Measurements from ENCODE around the gene KAT6B. TPM values are rescaled to one million over a fixed set of nuclear protein-coding genes. Genes with fewer than 3 reads are reported as not detected.

The KAT6B gene
- total RNA-seq, 4 donors from 2014 or later = 45.6 to 48.9 (median 47.5) TPM

DNA sequence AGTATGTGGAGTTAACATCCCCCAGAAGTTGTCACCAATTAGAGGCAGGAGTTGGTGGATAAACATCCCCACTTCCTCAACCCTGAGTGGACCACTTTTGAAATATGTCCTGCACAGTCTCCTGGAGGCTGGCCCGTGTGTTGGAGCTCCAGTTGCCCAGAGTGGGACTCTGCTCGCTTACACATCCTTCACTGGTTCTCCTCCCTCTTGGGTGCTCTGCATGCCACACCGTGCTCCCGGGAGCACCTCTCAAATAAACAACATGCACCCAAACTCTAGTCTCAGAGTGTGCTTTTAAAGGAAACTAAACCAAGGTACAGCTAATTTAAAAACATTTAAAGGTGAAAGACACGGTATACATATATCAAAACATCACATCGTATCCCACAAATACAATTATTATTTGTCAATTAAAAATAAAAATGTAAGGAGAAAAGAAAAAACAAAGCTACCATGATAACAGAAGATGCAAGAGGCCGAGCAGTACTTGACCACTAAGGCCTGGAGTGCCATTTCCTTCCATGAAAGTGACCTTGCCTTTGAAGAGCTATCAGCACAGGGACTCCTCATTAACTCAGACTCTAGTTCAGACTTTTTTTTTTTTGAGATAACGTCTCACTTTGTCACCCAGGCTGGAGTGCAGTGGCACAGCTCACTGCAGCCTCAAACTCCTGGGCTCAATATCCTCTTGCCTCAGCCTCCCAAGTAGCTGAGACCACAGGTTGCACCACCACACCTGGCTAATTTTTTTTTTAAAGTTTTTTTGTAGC lies 237.2 kb downstream of the KAT6B start:
- TF ChIP-seq, protein P1, sequence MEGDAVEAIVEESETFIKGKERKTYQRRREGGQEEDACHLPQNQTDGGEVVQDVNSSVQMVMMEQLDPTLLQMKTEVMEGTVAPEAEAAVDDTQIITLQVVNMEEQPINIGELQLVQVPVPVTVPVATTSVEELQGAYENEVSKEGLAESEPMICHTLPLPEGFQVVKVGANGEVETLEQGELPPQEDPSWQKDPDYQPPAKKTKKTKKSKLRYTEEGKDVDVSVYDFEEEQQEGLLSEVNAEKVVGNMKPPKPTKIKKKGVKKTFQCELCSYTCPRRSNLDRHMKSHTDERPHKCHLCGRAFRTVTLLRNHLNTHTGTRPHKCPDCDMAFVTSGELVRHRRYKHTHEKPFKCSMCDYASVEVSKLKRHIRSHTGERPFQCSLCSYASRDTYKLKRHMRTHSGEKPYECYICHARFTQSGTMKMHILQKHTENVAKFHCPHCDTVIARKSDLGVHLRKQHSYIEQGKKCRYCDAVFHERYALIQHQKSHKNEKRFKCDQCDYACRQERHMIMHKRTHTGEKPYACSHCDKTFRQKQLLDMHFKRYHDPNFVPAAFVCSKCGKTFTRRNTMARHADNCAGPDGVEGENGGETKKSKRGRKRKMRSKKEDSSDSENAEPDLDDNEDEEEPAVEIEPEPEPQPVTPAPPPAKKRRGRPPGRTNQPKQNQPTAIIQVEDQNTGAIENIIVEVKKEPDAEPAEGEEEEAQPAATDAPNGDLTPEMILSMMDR (IDR thresholded peaks at IDR 0.05; ENCODE audit: low read depth) = no peak

DNA sequence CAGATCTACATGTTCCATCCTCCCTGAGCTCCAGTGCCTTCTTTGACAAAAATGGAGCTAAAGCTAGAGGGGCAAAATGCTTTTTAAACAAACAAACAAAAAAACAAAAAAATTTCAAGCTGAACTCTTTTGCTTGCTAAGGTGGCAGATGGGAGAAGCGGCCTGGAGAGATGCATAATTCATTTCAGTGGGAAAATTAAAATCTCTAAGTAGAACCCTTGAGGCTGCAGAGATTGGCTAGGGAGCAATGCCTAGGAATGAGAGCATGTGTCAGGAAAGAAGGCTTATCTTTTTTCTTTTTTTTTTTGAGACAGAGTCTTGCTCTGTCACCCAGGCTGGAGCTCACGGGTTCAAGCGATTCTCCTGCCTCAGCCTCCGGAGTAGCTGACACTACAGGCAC lies 238.7 kb downstream of the KAT6B start:
- TF ChIP-seq, protein P1 (IDR thresholded peaks at IDR 0.05; ENCODE audit: low read depth) = no peak

DNA sequence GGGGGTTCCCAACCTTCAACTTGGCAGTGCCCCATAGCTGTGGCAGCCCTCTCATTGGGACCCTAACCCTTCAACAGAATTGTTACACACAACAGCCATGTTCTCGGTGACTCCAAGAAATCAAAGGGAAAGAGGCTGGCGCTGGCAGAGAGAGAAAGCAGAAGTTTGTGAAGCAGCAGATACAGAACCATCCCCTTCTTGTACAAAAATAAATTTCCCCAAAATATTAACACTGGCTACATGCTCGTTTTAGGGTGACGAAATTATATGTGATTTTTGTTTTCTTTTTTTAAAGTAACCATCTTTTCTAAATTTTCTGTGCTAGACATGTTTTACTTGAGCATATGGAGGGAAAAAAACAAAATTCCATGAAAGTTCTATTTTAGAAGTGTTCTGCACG lies 239.9 kb downstream of the KAT6B start:
- TF ChIP-seq, protein P1 (IDR thresholded peaks at IDR 0.05; ENCODE audit: low read depth) = no peak

DNA sequence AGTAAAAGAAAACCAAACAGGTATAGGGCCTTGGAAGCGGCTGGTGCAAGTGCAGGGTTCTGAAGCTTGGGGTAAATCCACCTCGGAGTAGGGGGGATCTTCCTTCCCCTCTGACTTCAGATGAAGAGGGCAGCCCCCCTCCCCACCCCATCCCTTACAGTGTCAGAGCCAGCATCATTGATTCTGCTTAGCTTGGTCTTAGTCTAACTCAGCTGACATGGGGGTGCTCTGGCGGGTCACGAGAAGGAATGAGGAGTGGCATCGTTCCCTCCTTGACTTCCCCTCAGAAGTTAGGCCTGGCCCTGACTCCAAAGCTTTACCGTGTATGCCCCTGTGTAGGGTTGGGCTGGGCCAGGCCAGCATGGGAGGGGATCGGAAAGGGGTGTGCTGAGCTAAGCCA lies 240.9 kb downstream of the KAT6B start:
- TF ChIP-seq, protein P1 (IDR thresholded peaks at IDR 0.05; ENCODE audit: low read depth) = no peak

DNA sequence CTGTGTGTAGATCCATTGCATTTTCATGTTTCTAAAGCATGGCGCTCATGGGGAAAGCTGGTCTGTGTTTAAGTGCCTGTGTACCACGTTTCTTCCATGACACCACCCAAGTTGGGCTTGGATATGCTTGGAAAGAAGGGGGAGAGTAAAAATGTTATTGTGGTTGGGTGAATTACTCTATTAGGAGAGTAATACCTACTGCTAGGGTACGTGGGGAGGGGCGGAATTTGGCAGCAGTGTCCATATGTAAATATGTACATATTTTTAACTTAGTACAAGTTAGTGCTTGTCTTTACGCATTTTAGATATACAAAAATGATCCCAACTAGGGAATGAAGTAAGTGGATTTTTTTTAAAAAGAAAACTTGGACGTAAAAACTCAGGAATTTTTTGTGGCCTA lies 242.1 kb downstream of the KAT6B start:
- TF ChIP-seq, protein P1 (IDR thresholded peaks at IDR 0.05; ENCODE audit: low read depth) = no peak

DNA sequence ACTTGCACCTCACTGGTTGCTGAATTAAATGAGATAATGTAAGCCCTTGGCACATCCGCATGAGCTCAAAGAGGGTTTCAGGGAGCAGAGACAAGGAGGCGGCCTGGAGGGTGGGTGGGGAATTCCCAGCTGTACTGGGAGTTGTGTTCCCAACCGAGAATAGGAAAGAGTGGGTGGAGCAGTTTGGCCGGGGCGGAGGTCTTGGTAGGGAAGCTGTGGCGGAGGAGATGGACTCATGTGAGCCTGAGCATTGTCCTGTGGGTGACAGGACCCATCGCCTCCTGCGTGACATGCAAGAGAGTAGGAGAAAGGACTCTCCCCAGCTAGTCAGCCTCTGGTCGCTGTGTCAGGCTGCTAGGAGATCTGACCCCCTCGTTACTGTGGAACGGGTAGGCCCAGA lies 244.1 kb downstream of the KAT6B start:
- TF ChIP-seq, protein P1 (IDR thresholded peaks at IDR 0.05; ENCODE audit: low read depth) = no peak

DNA sequence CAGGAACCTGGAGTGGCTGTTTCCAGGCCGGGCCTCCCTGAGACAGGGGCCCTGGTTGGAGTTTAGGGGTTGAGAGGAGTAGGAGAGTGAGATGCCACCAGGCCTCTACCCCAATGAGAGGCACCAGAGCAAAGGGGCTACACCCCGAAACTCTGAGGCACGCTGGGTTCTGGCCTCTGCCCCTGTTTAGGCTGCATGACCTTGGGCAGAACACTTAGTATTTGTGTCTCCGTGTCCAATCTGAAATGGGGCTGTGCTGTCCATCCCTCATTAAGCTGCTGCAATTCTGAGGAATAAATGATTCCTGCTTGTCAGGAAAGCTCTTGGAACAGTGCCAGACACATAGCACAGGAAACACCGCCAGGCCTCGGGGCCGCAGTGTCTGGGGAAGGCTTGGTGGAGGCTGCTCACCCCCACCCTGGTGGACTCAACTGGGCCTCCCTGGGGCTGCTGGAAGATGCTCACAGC lies 244.6 kb downstream of the KAT6B start:
- TF ChIP-seq, protein P1 (IDR thresholded peaks at IDR 0.05; ENCODE audit: low read depth) = no peak

Data from subcutaneous adipose tissue (tissue), 4 donors.